Omental fat pad (tissue), 4 donors: ENCODE results near the gene APOL1. TPM values are rescaled to one million over a fixed set of nuclear protein-coding genes. Genes with fewer than 3 reads are reported as not detected.

Experiments used
- ATAC-seq: fragments of 150-250 bp; one replicate; pipeline ENCODE4 v1.9.1; 2016; ENCODE audit warnings: mild to moderate bottlenecking, moderate library complexity; ENCODE audit not compliant: low FRiP score
- DNase-seq: peaks from one replicate; pipeline ENCODE4 v3.0.0-alpha.2; 2019; ENCODE audit warnings: low spot score
- total RNA-seq, 4 donors: library from RNA; depleted of rRNA; stranded (reverse); fragments of >200 nt; gene quantifications; one replicate each; pipeline ENCODE4 v1.1.0, GENCODE V29; 2016
- TF ChIP-seq, protein P1 (sequence below), 3 donors: fragments of 450-650 bp; IDR thresholded peaks; one replicate each; pipeline ENCODE4 v1.5.1; 2016 to 2017; ENCODE audit warnings: antibody characterized with exemption in 3 of 3, mild to moderate bottlenecking in 3 of 3, moderate library complexity in 2 of 3

APOL1 gene
- total RNA-seq, 4 donors from 2014 or later, result 27.3 to 89.3 (median 65.3) TPM

DNA sequence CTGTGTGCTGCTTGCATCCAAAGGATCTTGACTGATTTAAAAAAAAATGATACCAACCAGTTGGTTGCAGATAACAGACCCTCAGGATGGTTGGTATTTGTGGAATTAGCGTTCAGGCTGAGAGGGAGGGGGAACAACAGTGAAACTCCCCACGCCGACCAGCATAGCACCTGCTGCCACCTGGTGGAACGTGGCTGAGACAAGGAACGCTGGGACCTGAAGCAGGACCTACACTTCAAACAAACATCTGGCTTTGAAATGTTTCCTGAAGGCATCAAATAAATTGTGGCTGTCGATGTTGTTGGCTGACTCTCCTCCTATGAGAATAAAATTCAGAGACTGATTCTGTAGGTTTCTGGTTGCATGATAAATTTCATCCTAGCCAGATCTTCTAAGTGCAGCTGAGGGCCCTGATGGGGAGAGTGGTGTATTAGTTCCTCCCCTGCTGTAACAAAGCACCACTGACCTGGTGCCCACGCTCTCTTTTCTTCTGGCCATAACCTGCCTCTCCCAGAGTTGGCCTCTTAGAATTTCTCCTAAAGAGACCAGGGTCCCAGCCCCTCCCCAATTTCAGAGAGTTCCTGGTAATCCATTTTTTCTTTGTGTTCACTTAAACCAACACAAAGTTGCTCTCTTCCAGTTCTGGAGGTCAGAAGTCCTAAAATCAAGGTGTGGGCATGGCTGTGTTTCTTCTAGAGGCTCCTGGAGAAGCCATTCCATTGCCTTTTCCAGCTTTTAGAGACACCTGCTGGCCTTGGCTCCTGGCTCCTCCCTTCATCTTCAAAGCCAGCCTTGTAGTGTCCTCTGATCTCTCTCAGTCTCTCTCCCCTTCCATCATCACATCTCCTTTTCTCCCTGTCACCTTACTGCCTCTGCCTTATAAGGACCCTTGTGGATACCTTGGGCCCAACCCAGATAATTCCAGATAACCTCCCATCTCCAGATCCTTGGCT lies 30.9 kb upstream of the APOL1 start:
- no peak for DNase-seq
- TF ChIP-seq, protein P1, sequence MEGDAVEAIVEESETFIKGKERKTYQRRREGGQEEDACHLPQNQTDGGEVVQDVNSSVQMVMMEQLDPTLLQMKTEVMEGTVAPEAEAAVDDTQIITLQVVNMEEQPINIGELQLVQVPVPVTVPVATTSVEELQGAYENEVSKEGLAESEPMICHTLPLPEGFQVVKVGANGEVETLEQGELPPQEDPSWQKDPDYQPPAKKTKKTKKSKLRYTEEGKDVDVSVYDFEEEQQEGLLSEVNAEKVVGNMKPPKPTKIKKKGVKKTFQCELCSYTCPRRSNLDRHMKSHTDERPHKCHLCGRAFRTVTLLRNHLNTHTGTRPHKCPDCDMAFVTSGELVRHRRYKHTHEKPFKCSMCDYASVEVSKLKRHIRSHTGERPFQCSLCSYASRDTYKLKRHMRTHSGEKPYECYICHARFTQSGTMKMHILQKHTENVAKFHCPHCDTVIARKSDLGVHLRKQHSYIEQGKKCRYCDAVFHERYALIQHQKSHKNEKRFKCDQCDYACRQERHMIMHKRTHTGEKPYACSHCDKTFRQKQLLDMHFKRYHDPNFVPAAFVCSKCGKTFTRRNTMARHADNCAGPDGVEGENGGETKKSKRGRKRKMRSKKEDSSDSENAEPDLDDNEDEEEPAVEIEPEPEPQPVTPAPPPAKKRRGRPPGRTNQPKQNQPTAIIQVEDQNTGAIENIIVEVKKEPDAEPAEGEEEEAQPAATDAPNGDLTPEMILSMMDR (IDR thresholded peaks at IDR 0.05), result no peak
- peak; percentile 73 for ATAC-seq

DNA sequence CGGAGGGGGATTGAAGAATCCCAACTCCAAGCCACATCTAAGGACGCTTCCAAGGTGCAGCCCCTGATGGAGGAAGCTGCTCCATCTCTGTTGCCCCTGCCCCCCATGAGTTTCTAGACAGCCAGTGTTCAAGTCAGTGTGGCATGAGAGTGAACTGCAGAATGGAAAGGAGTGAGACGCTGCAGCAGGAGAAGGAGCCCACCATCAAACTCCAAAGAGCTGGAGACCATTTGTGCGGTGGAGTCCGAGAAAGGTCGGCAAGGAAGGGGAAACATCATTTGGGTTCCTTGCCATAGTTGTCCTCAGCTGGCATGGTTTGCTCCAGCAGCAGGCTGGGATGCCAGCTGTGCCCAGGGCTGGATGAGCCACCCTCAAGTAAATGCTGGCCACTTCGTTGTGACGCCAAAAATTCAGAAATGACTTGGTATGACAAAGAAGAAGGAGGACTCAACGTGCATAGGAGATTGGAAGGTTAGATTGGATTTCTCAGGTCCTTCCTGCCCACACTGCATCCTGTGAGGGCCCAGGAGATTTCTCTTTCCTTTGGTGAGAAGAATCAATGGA lies 30.0 kb upstream of the APOL1 start:
- no peak for ATAC-seq
- TF ChIP-seq, protein P1 (IDR thresholded peaks at IDR 0.05), result no peak

DNA sequence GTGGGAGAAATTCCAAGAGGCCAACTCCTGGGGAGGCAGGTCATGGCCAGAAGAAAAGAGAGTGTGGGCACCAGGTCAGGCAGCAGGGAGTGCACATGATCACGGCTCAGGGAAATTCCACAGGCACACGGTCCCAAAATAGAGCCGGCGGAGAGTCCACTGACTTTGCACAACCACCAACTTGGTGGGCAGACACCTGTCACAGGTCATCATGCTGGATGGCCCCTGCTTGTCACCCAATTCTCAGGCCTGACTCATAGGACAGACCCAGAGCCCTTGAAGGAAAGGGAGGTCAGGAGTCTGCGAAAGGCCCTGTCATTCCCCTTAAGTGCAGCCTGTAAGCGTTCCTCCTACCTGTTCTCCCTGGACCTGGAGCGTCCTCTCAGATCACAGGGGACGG lies 29.4 kb upstream of the APOL1 start:
- TF ChIP-seq, protein P1 (IDR thresholded peaks at IDR 0.05), result no peak
- DNase-seq, result no peak
- ATAC-seq, result no peak

More for the DNA sequence above, 30.0 kb upstream of the APOL1 start:
- no peak for DNase-seq

DNA sequence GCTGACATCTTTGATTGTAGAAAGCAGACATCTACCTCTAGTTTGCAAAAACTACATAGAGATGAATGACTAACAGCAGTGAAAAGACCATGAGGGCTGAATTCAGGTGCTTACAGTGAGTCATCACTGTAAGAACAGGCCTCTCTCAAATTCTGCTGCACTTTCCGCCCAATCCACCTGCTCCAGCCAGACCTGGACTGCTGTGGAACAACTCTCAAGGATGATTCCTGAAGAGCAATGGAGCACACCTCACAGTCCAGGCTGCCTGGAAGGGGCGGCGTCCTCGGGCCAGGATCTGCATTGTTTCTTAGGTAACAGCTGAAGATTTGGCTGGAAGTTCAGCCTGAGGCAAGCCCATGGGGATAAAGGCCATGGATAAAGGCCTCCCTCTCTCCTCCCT lies 28.7 kb upstream of the APOL1 start:
- DNase-seq (no peak), ATAC-seq (no peak)
- TF ChIP-seq, protein P1 (IDR thresholded peaks at IDR 0.05), result no peak

DNA sequence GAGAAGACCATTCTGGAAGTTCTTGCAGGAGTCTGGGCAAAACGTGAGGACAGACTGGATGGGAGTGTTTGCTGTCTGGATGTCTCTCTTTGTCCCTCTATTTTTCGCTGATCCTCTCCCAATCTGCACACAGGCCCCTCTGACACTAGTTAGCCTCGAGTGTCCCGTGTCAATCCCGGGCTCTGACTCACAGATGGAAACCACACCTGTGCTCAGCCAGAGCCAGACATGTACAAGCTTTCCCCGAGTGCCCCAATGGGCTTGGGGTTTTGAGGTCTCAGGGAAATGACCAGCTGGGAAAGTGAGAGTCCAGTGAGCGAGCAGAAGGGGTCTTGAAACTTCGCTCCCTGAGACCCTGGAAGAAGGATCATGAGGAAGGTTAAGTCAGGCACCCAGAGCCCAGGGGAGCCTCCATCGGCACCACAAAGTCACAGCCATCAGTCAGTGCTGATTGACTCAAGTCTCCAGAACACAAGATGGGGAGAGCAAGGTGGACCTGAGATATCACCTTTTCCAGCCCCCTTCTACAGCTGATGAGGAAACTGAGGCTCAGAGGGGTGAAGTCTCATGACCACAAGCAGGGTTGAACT lies 27.5 kb upstream of the APOL1 start:
- DNase-seq, result no peak

DNA sequence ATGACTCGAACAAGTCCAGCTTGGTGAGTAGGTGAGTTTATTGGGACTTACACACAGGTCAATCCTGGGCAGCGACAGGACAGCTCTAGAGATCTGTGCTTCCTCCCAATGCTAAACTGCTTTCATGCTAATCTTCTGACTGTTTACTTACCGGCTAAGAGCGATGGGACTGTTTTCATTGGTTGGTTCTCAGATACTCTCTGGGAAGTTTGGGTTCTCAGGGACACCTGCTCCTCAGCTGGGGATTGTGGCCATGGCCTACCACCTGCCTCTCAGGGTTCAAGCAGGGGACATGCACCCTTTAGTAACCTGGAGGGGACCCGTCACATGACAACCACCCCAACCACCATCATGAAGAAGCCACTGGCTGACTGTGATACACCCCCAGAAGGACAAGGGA lies 26.7 kb upstream of the APOL1 start:
- DNase-seq (no peak), ATAC-seq (no peak)
- TF ChIP-seq, protein P1 (IDR thresholded peaks at IDR 0.05), result no peak

More for the DNA sequence above, 27.5 kb upstream of the APOL1 start:
- TF ChIP-seq, protein P1 (IDR thresholded peaks at IDR 0.05), result no peak
- no peak for ATAC-seq
